Pancreas (tissue), 10 donors: ENCODE measurements around the gene G6PC1. TPM values are rescaled to one million over a fixed set of nuclear protein-coding genes. Genes with fewer than 3 reads are reported as not detected.
A peak's percentile ranks its signal among the peaks of the same experiment; 100 is the strongest.

Experiments
- ATAC-seq, 4 donors: fragments of 200-7000 bp; cut with Tn5 transposase; one replicate each; pipeline versions ENCODE4 v1.8.0 to v1.9.1; 2020; ENCODE audit warnings: mild to moderate bottlenecking in 4 of 4, moderate library complexity in 4 of 4
- DNase-seq, 6 donors: peaks; one replicate each; pipeline ENCODE4 v3.0.0-alpha.2; 2020
- FAIRE-seq: peaks from 2 replicates; lab custom pipeline; 2012; peaks lifted over from hg19 to GRCh38; lab: Jason Lieb, UNC
- H3K27ac ChIP-seq, 4 donors: fragments of 200-600 bp; sonication (generic); 1 replicate in 3 of 4; 2 replicates in 1 of 4; pipeline versions ENCODE4 v1.5.0 to v1.8.0; 2020
- H3K27me3 ChIP-seq, 4 donors: fragments of 200-600 bp; one replicate each; pipeline ENCODE4 v1.8.0; 2021
- H3K36me3 ChIP-seq, 3 donors: fragments of 200-600 bp; sonication (generic) in 1 of 3; one replicate each; pipeline versions ENCODE4 v1.5.0 to v1.8.0; 2020 to 2021
- H3K4me1 ChIP-seq, 3 donors: fragments of 200-600 bp; one replicate each; pipeline ENCODE4 v1.8.0; 2021
- H3K4me3 ChIP-seq, 4 donors: fragments of 200-600 bp; sonication (generic) in 2 of 4; one replicate each; pipeline versions ENCODE4 v1.5.0 to v1.8.0; 2020 to 2021
- H3K9me3 ChIP-seq, 4 donors: fragments of 200-600 bp; one replicate each; pipeline ENCODE4 v1.8.0; 2021
- CTCF ChIP-seq, 4 donors: fragments of 200-600 bp; sonication (generic) in 3 of 4; IDR thresholded peaks; one replicate each; pipeline versions ENCODE4 v1.5.0 to v1.8.0; 2021; ENCODE audit warnings: antibody characterized with exemption in 4 of 4
- WGBS, 2 donors: extraction: QIAGEN DNeasy Blood & Tissue Kit; methylation state at CpG; one replicate each; pipeline ENCODE4 v1.1.7; 2013; 5-methylcytosine and 5-hydroxymethylcytosine counted together
- intact Hi-C, 3 donors: fragments of 100-400 bp; cut with DNase I; formaldehyde crosslinking; loops; one replicate each; pipeline versions ENCODE4 v1.11.1 to v1.14.2; 2022
- polyA plus RNA-seq, 2 donors: library from polyadenylated mRNA; stranded (reverse); fragments of 200-250 nt; gene quantifications; one replicate each; pipeline ENCODE4 v1.2.3, GENCODE V29; 2013
- total RNA-seq, 6 donors: library from RNA; stranded (reverse); fragmentation: NEBNext Ultra II Directional in 4 of 6; extraction: Animal tissue kit (Norgen Biotek cat#: 25700) in 4 of 6; gene quantifications; one replicate each; pipeline versions ENCODE4 v1.2.1 to v1.2.4, GENCODE V29; 2021 to 2023
- donor health status: healthy with polysubstance abuse.
- donor health status: DM: no; HTN: no; CAD: no; lungs with moderate emphysema.
- donor health status: DM: no; HTN: no; CAD: no.
- donor health status: control.
- donor health status: control.
- donor health status: Bipolar disorder and iron deficiency.
- donor health status: DM: yes; HTN: yes; CAD: no.
- donor health status: DM: no; HTN: no; CAD: no.
- donor health status: DM: no; HTN: no; CAD: no.
- donor health status: DM: yes; HTN: yes; CAD: no.

G6PC1 gene
- total and polyA plus RNA-seq, 8 donors, result 0.08 to 0.72 (median 0.23) TPM; not detected in 2

- ATAC-seq, result peak in 1 of 4 donors; percentile 38
- intact Hi-C loops, result no loop called here
- peak in 2 of 6 donors; percentile 37 to 40 for DNase-seq
- no peaks in the 10 kb centered on the region for H3K9me3 ChIP-seq
- no peak overlapping the region for H3K27ac ChIP-seq
- no peak overlapping the region for H3K4me3 ChIP-seq
- no peak for FAIRE-seq
- H3K36me3 ChIP-seq, result no peaks in the 10 kb centered on the region
- H3K4me1 ChIP-seq, result peaks cover 4 to 6% (median 4%) of the 10 kb centered on the region in 3 donors
- no peaks in the 10 kb centered on the region for H3K27me3 ChIP-seq
- TF ChIP-seq CTCF (IDR thresholded peaks at IDR 0.05), result no peak
- 50 to 55% methylated on average over 6 of the region's 6 CpGs for WGBS, 2 donors
Measured at GRCh38 chr17:42904110-42904469, 3.5 kb downstream of the G6PC1 start.

GRCh38 chr17:42906772-42907446 lies 6.3 kb downstream of the G6PC1 start:
- no peak for DNase-seq
- Histone ChIP-seq H3K4me1 (peaks cover 4 to 6% (median 4%) of the 10 kb centered on the region in 3 donors), H3K9me3 (no peaks in the 10 kb centered on the region), H3K4me3 (no peak overlapping the region), H3K27ac (no peak overlapping the region), H3K36me3 (no peaks in the 10 kb centered on the region), H3K27me3 (no peaks in the 10 kb centered on the region)
- no peak for ATAC-seq
- no peak for TF ChIP-seq CTCF (IDR thresholded peaks at IDR 0.05)
- no peak for FAIRE-seq
- 78 to 88% methylated on average over 8 of the region's 8 CpGs for WGBS, 2 donors
- intact Hi-C loops, result no loop called here

GRCh38 chr17:42908872-42909700 lies 8.5 kb downstream of the G6PC1 start:
- ATAC-seq (no peak), DNase-seq (no peak), FAIRE-seq (no peak)
- Histone ChIP-seq H3K27ac (no peak overlapping the region), H3K4me1 (no peaks in the 10 kb centered on the region), H3K27me3 (no peaks in the 10 kb centered on the region), H3K4me3 (no peak overlapping the region), H3K9me3 (no peaks in the 10 kb centered on the region), H3K36me3 (no peaks in the 10 kb centered on the region)
- no peak for TF ChIP-seq CTCF (IDR thresholded peaks at IDR 0.05)
- intact Hi-C loops, result no loop called here
- 81 to 91% methylated on average over 7 of the region's 7 CpGs for WGBS, 2 donors

GRCh38 chr17:42913522-42913921 lies 12.9 kb downstream of the G6PC1 start:
- WGBS, 2 donors, result 82 to 91% methylated on average over 2 of the region's 2 CpGs
- no peak for TF ChIP-seq CTCF (IDR thresholded peaks at IDR 0.05)
- no peak overlapping the region for H3K27ac ChIP-seq
- ATAC-seq, result no peak
- FAIRE-seq, result no peak
- no peaks in the 10 kb centered on the region for H3K27me3 ChIP-seq
- no peak for DNase-seq
- H3K4me1 ChIP-seq, result peaks cover 5 to 21% (median 11%) of the 10 kb centered on the region in 3 donors
- H3K9me3 ChIP-seq, result no peaks in the 10 kb centered on the region
- intact Hi-C loops, result no loop called here
- H3K4me3 ChIP-seq, result no peak overlapping the region
- no peaks in the 10 kb centered on the region for H3K36me3 ChIP-seq
